HG03354 (cell line): ENCODE measurements around the gene NPAS3.

Experiments used
- ATAC-seq: cut with Tn5 transposase; IDR thresholded peaks from one replicate; pipeline ENCODE4 v1.9.1; 2021; ENCODE audit warnings: mild to moderate bottlenecking; ENCODE audit not compliant: unreplicated experiment, poor library complexity, severe bottlenecking

Gene NPAS3

GRCh38 chr14:33847066-33847465 lies 908.4 kb downstream of the NPAS3 start:
- no peak for ATAC-seq

- no peak for ATAC-seq
These were observed 909.3 kb downstream of the NPAS3 start for GRCh38 chr14:33848009-33848408.

- ATAC-seq, result no peak
These were observed 910.2 kb downstream of the NPAS3 start for GRCh38 chr14:33848706-33849454.

GRCh38 chr14:33849455-33849801 lies 910.7 kb downstream of the NPAS3 start:
- ATAC-seq, result no peak

- no peak for ATAC-seq
These were observed 912.1 kb downstream of the NPAS3 start for GRCh38 chr14:33850826-33851225.

GRCh38 chr14:33851366-33851765 lies 912.7 kb downstream of the NPAS3 start:
- ATAC-seq, result no peak

- ATAC-seq, result no peak
These were observed 913.3 kb downstream of the NPAS3 start for GRCh38 chr14:33851931-33852330.
